SU-DHL-6 (cell line): Measurements from ENCODE around the gene IQCH.
"Not testable (repeated sequence)": the region's sequence is repeated elsewhere in the genome, so short reads cannot be mapped to it uniquely, and the experiment has no call there.

ENCODE experiments used
- H2AFZ ChIP-seq: fragments of 200-600 bp; sonication (generic); 2 replicates; pipeline ENCODE4 v1.6.1; 2014; ENCODE audit warnings: low read depth, mild to moderate bottlenecking, moderate library complexity, mixed read lengths, antibody characterized with exemption, low read length; ENCODE audit not compliant: severe bottlenecking
- H3F3A ChIP-seq: fragments of 200-600 bp; shearing (Covaris generic); 2 replicates; pipeline ENCODE4 v1.6.0; 2016; ENCODE audit warnings: antibody characterized with exemption, mild to moderate bottlenecking; ENCODE audit not compliant: insufficient read depth
- H3K27ac ChIP-seq: fragments of 200-600 bp; sonication (generic); 2 replicates; pipeline ENCODE4 v1.5.1; 2016; ENCODE audit warnings: low read depth, mild to moderate bottlenecking, low read length, moderate library complexity, mixed read lengths
- H3K27me3 ChIP-seq: fragments of 200-600 bp; sonication (generic), shearing (Covaris generic); 2 replicates; pipeline ENCODE4 v1.6.0; 2014; ENCODE audit warnings: mild to moderate bottlenecking, low read length
- H3K36me3 ChIP-seq: fragments of 200-600 bp; sonication (generic); 2 replicates; pipeline ENCODE4 v1.6.1; 2014; ENCODE audit warnings: mild to moderate bottlenecking, low read length, mixed read lengths
- H3K4me2 ChIP-seq: fragments of 300-600, 200-600 bp; shearing (Covaris generic), sonication (generic); 2 replicates; pipeline ENCODE4 v1.6.0; 2014; ENCODE audit warnings: low read length, low read depth, mild to moderate bottlenecking; ENCODE audit not compliant: poor library complexity, severe bottlenecking
- H3K4me3 ChIP-seq: fragments of 200-600 bp; sonication (generic); 2 replicates; pipeline ENCODE4 v1.5.1; 2014; ENCODE audit warnings: antibody characterized with exemption, low read length, mild to moderate bottlenecking, mixed read lengths; ENCODE audit not compliant: insufficient read depth, poor library complexity, severe bottlenecking
- H3K79me2 ChIP-seq: fragments of 200-600 bp; sonication (generic); 2 replicates; pipeline ENCODE4 v1.6.1; 2014; ENCODE audit warnings: mild to moderate bottlenecking, low read length, moderate library complexity; ENCODE audit not compliant: insufficient read depth
- H3K9ac ChIP-seq: fragments of 200-600 bp; sonication (generic); 2 replicates; pipeline ENCODE4 v1.7.0; 2014; ENCODE audit warnings: mild to moderate bottlenecking, low read length
- H3K9me2 ChIP-seq: fragments of 200-600 bp; sonication (generic); replicated peaks from 2 replicates; pipeline ENCODE4 v1.6.1; 2014; ENCODE audit warnings: low read length; ENCODE audit not compliant: insufficient read depth
- H3K9me3 ChIP-seq: fragments of 200-600 bp; sonication (generic); 2 replicates; pipeline ENCODE4 v1.6.1; 2014; ENCODE audit warnings: low read length, mixed read lengths; ENCODE audit not compliant: insufficient read depth
- H4K20me1 ChIP-seq: fragments of 200-600 bp; sonication (generic); 2 replicates; pipeline ENCODE4 v1.6.1; 2014; ENCODE audit warnings: low read depth, mild to moderate bottlenecking, antibody characterized with exemption, low read length, moderate library complexity, mixed read lengths
- EZH2phosphoT487 ChIP-seq: fragments of 200-600 bp; sonication (generic), shearing (Covaris generic); conservative IDR thresholded peaks from 2 replicates; pipeline ENCODE4 v1.6.1; 2018; ENCODE audit warnings: mild to moderate bottlenecking, antibody characterized with exemption, low read length, moderate library complexity, mixed read lengths
- TF ChIP-seq, protein P1 (sequence below): fragments of 200-600 bp; sonication (generic); IDR thresholded peaks from one replicate; pipeline ENCODE4 v1.5.1; 2017; ENCODE audit warnings: antibody characterized with exemption, mild to moderate bottlenecking, low read length, moderate library complexity; ENCODE audit not compliant: insufficient read depth, poor library complexity, severe bottlenecking

The IQCH gene

GRCh38 chr15:67281714-67282113 lies 27.1 kb downstream of the IQCH start:
- no peaks in the 10 kb centered on the region for H3K9me3 ChIP-seq
- no peaks in the 10 kb centered on the region for H3K9me2 ChIP-seq
- H3K4me2 ChIP-seq: no peak overlapping the region
- no peak for TF ChIP-seq EZH2phosphoT487
- TF ChIP-seq, protein P1, sequence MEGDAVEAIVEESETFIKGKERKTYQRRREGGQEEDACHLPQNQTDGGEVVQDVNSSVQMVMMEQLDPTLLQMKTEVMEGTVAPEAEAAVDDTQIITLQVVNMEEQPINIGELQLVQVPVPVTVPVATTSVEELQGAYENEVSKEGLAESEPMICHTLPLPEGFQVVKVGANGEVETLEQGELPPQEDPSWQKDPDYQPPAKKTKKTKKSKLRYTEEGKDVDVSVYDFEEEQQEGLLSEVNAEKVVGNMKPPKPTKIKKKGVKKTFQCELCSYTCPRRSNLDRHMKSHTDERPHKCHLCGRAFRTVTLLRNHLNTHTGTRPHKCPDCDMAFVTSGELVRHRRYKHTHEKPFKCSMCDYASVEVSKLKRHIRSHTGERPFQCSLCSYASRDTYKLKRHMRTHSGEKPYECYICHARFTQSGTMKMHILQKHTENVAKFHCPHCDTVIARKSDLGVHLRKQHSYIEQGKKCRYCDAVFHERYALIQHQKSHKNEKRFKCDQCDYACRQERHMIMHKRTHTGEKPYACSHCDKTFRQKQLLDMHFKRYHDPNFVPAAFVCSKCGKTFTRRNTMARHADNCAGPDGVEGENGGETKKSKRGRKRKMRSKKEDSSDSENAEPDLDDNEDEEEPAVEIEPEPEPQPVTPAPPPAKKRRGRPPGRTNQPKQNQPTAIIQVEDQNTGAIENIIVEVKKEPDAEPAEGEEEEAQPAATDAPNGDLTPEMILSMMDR: no peak
- H3F3A ChIP-seq: no peaks in the 10 kb centered on the region
- no peaks in the 10 kb centered on the region for H4K20me1 ChIP-seq
- H3K27ac ChIP-seq: no peak overlapping the region
- no peak overlapping the region for H2AFZ ChIP-seq
- no peaks in the 10 kb centered on the region for H3K79me2 ChIP-seq
- H3K4me3 ChIP-seq: no peak overlapping the region
- no peak overlapping the region for H3K9ac ChIP-seq
- H3K36me3 ChIP-seq: no peaks in the 10 kb centered on the region
- H3K27me3 ChIP-seq: no peaks in the 10 kb centered on the region

DNA sequence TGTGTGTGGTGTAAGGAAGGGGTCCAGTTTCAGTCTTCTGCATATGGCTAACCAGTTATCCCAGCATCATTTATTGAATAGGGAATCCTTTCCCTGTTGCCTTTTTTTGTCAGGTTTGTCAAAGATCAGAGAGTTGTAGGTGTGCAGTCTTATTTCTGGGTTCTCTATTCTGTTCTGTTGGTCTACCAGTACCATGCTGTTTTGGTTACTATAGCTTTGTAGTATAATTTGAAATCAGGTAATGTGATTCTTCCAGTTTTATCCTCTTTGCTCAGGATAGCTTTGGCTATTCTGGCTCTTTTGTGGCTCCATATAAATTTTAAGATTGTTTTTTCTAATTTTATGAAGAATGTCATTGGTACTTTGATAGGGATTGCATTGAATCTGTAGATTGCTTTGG lies 31.0 kb downstream of the IQCH start:
- H3K9me3 ChIP-seq, H3K9ac ChIP-seq, H3K4me2 ChIP-seq, H3K4me3 ChIP-seq, H3K9me2 ChIP-seq, H3K27ac ChIP-seq, H4K20me1 ChIP-seq, H3K36me3 ChIP-seq, H3K79me2 ChIP-seq, H3F3A ChIP-seq, H2AFZ ChIP-seq, H3K27me3 ChIP-seq: not testable (repeated sequence)

- H3K4me3 ChIP-seq, H2AFZ ChIP-seq, H3K4me2 ChIP-seq, H3K36me3 ChIP-seq, H3K79me2 ChIP-seq, H3K27me3 ChIP-seq, H4K20me1 ChIP-seq, H3K9me3 ChIP-seq, H3K27ac ChIP-seq, H3K9ac ChIP-seq, H3F3A ChIP-seq, H3K9me2 ChIP-seq: not testable (repeated sequence)
Observed at GRCh38 chr15:67286400-67286799, 31.8 kb downstream of the IQCH start.

GRCh38 chr15:67290319-67290718 lies 35.7 kb downstream of the IQCH start:
- Histone ChIP-seq H3K9me2 (no peaks in the 10 kb centered on the region), H3K9ac (no peak overlapping the region), H3K36me3 (no peaks in the 10 kb centered on the region), H3K79me2 (no peaks in the 10 kb centered on the region), H2AFZ (no peak overlapping the region), H3K27me3 (no peaks in the 10 kb centered on the region), H3K9me3 (no peaks in the 10 kb centered on the region), H3K27ac (no peak overlapping the region), H3K4me2 (no peak overlapping the region), H3K4me3 (no peak overlapping the region), H3F3A (no peaks in the 10 kb centered on the region), H4K20me1 (no peaks in the 10 kb centered on the region)
- no peak for TF ChIP-seq EZH2phosphoT487
- TF ChIP-seq, protein P1: no peak
